Heart left ventricle (tissue), 13 donors: Measurements from ENCODE around the gene HLA-B.

ENCODE experiments used
- CTCF ChIP-seq, 12 donors: fragments of 200-600 bp; sonication (generic) in 4 of 12; IDR thresholded peaks; one replicate each; pipeline versions ENCODE4 v1.5.0 to v1.8.0; 2018 to 2022; ENCODE audit warnings: antibody characterized with exemption in 12 of 12, mild to moderate bottlenecking in 5 of 12
- POLR2A ChIP-seq, 2 donors: fragments of 450-650 bp; IDR thresholded peaks; one replicate each; pipeline ENCODE4 v1.6.1; 2017; ENCODE audit warnings: antibody characterized with exemption in 2 of 2, mild to moderate bottlenecking in 2 of 2, moderate library complexity in 2 of 2
- donor health status: ischemic (EF 13 %, LVEDD 7.1; RV severe dilation, severe dysfunction).
- donor health status: DM: no; HTN: yes; CAD: no.
- donor health status: DM: no; HTN: no; CAD: no.
- donor health status: ischemic (EF 25% LVEDD 6.9; RV normal size, moderate dysfunction).
- donor health status: ischemic (EF 25% LVEDD 5.7; RV mildly dilated, moderate dysfunction).
- donor health status: ischemic (EF 35%, LVEDD 5.7; RV mildly dilated, moderate dysfunction).
- donor health status: nonischemic (EF 11% LVEDD 7.7; RV severe dilation, severe dysfunction).
- donor health status: DM: yes; HTN: yes; CAD: no.
- donor health status: PGD.
- donor health status: ischemic (EF 29% LVEDD 5.4; RV normal size, mild dysfunction).
- donor health status: nonischemic (EF 23%, LVEDD 6.1; RV moderate dilation, normal function).

GRCh38 chr6:31394381-31394780, 37.4 kb upstream of the HLA-B start:
- TF ChIP-seq CTCF (IDR thresholded peaks at IDR 0.05) (no peak), POLR2A (IDR thresholded peaks at IDR 0.05) (no peak)
